ENCODE results near the gene PCDHA5.

Gene PCDHA5

GRCh38 chr5:140862441-140863295, 41.3 kb downstream of the PCDHA5 start:
- no peak for DNase-seq (ENCODE audit: low read depth)

- no peak for DNase-seq (ENCODE audit: low read depth)
Observed at GRCh38 chr5:140868721-140869554, 47.5 kb downstream of the PCDHA5 start, which contains the start of gene PCDHA11. PCDHA11 (plus strand) TSS chr5:140868957; CDS start chr5:140869104, 147 bp downstream.

- DNase-seq (ENCODE audit: low read depth): no peak
Observed at GRCh38 chr5:140869555-140869886, 48.1 kb downstream of the PCDHA5 start.

GRCh38 chr5:140870221-140871201, 49.1 kb downstream of the PCDHA5 start:
- DNase-seq (ENCODE audit: low read depth): no peak
